H9 (cell line): ENCODE results near the gene LRMDA. TPM values are rescaled to one million over a fixed set of nuclear protein-coding genes. Genes with fewer than 3 reads are reported as not detected.
A peak's percentile ranks its signal among the peaks of the same experiment; 100 is the strongest.

Experiments used
- DNase-seq: peaks from one replicate; pipeline ENCODE4 v3.0.0-alpha.2; 2017
- H2AFZ ChIP-seq: one replicate; pipeline ENCODE4 v1.6.1; 2013; ENCODE audit warnings: mild to moderate bottlenecking, low read length, control low read depth, moderate library complexity
- H2AK5ac ChIP-seq: 2 replicates; pipeline ENCODE4 v1.6.1; 2013; ENCODE audit warnings: low read length, control low read depth, mixed read lengths; ENCODE audit not compliant: insufficient read length
- H2BK120ac ChIP-seq: one replicate; pipeline ENCODE4 v1.6.1; 2013; ENCODE audit warnings: low read depth, mild to moderate bottlenecking, low read length, control low read depth, inconsistent platforms; ENCODE audit not compliant: poor library complexity, severe bottlenecking
- H2BK12ac ChIP-seq: 2 replicates; pipeline ENCODE4 v1.6.1; 2013; ENCODE audit warnings: low read length, control low read depth, mixed read lengths, low read depth; ENCODE audit not compliant: insufficient read length
- H2BK15ac ChIP-seq: 2 replicates; pipeline ENCODE4 v1.6.1; 2013; ENCODE audit warnings: low read depth, low read length, control low read depth
- H2BK20ac ChIP-seq: one replicate; pipeline ENCODE4 v1.6.1; 2013; ENCODE audit warnings: low read depth, mild to moderate bottlenecking, low read length, control low read depth, inconsistent platforms; ENCODE audit not compliant: poor library complexity, severe bottlenecking
- H2BK5ac ChIP-seq: 2 replicates; pipeline ENCODE4 v1.6.1; 2013; ENCODE audit warnings: low read length, control low read depth, mixed read lengths; ENCODE audit not compliant: insufficient read length
- H3K14ac ChIP-seq: 2 replicates; pipeline ENCODE4 v1.6.1; 2013; ENCODE audit warnings: low read length, control low read depth; ENCODE audit not compliant: insufficient read depth
- H3K18ac ChIP-seq: 2 replicates; pipeline ENCODE4 v1.6.1; 2013; ENCODE audit warnings: low read depth, mild to moderate bottlenecking, mixed read lengths, low read length, control low read depth; ENCODE audit not compliant: insufficient read length
- H3K23ac ChIP-seq: 2 replicates; pipeline ENCODE4 v1.6.1; 2013; ENCODE audit warnings: low read length, control low read depth, mixed read lengths, low read depth; ENCODE audit not compliant: insufficient read length
- H3K23me2 ChIP-seq: 2 replicates; pipeline ENCODE4 v1.6.1; 2013; ENCODE audit warnings: low read depth, mild to moderate bottlenecking, mixed read lengths, low read length, control low read depth; ENCODE audit not compliant: insufficient read length, poor library complexity, severe bottlenecking
- H3K27ac ChIP-seq: 2 replicates; pipeline ENCODE4 v1.5.1; 2013; ENCODE audit warnings: low read length, control low read depth, mixed read lengths, low read depth; ENCODE audit not compliant: insufficient read length
- H3K27me3 ChIP-seq: 2 replicates; pipeline ENCODE4 v1.6.1; 2013; ENCODE audit warnings: low read length, control low read depth, inconsistent platforms; ENCODE audit not compliant: insufficient read depth
- H3K4ac ChIP-seq: 2 replicates; pipeline ENCODE4 v1.6.1; 2013; ENCODE audit warnings: low read depth, mild to moderate bottlenecking, control low read depth, inconsistent platforms, low read length, moderate library complexity
- H3K4me1 ChIP-seq: 2 replicates; pipeline ENCODE4 v1.6.1; 2013; ENCODE audit warnings: low read length, control low read depth, inconsistent platforms; ENCODE audit not compliant: insufficient read depth
- H3K4me2 ChIP-seq: 2 replicates; pipeline ENCODE4 v1.6.1; 2013; ENCODE audit warnings: low read length, control low read depth, mixed read lengths; ENCODE audit not compliant: insufficient read length, insufficient read depth
- H3K56ac ChIP-seq: 2 replicates; pipeline ENCODE4 v1.6.1; 2013; ENCODE audit warnings: low read depth, mild to moderate bottlenecking, mixed read lengths, low read length, control low read depth; ENCODE audit not compliant: insufficient read length
- H3K79me1 ChIP-seq: 2 replicates; pipeline ENCODE4 v1.6.1; 2013; ENCODE audit warnings: low read depth, mild to moderate bottlenecking, moderate library complexity, low read length, control low read depth, inconsistent platforms; ENCODE audit not compliant: insufficient read depth, poor library complexity, severe bottlenecking
- H3K79me2 ChIP-seq: 2 replicates; pipeline ENCODE4 v1.6.1; 2013; ENCODE audit warnings: low read length, control low read depth, inconsistent platforms; ENCODE audit not compliant: insufficient read depth
- H3K9ac ChIP-seq: 2 replicates; pipeline ENCODE4 v1.6.1; 2013; ENCODE audit warnings: low read length, control low read depth, mixed read lengths; ENCODE audit not compliant: insufficient read length; ENCODE audit errors: extremely low read depth
- H3K9me3 ChIP-seq: one replicate; pipeline ENCODE4 v1.6.1; 2013; ENCODE audit warnings: low read depth, low read length, inconsistent platforms; ENCODE audit not compliant: control insufficient read depth
- H3T11ph ChIP-seq: one replicate; pipeline ENCODE4 v1.6.1; 2013; ENCODE audit warnings: mild to moderate bottlenecking, low read length, control low read depth, inconsistent platforms
- H4K20me1 ChIP-seq: one replicate; pipeline ENCODE4 v1.6.1; 2013; ENCODE audit not compliant: control insufficient read depth, insufficient read length, insufficient read depth
- H4K5ac ChIP-seq: 2 replicates; pipeline ENCODE4 v1.6.1; 2013; ENCODE audit warnings: low read depth, mild to moderate bottlenecking, mixed read lengths, low read length, control low read depth; ENCODE audit not compliant: insufficient read length
- H4K8ac ChIP-seq: replicated peaks from 2 replicates; pipeline ENCODE4 v1.6.1; 2013; ENCODE audit warnings: low read length, control low read depth, mixed read lengths, low read depth; ENCODE audit not compliant: insufficient read length
- H4K91ac ChIP-seq: 2 replicates; pipeline ENCODE4 v1.6.1; 2013; ENCODE audit warnings: low read depth, mild to moderate bottlenecking, moderate library complexity, mixed read lengths, low read length, control low read depth; ENCODE audit not compliant: insufficient read length
- H3K27ac Mint-ChIP-seq, 3 experiments: 2 replicates in 2 of 3; 3 replicates in 1 of 3; pipeline ENCODE4 v1.8.0; 2020 to 2021; ENCODE audit warnings: mixed read lengths in 3 of 3, mild to moderate bottlenecking in 1 of 3, moderate library complexity in 1 of 3
- H3K27me3 Mint-ChIP-seq: 2 replicates; pipeline ENCODE4 v1.8.0; 2021; ENCODE audit warnings: low read depth, mild to moderate bottlenecking, moderate library complexity, mixed read lengths
- H3K36me3 Mint-ChIP-seq, 3 experiments: 2 replicates in 2 of 3; 3 replicates in 1 of 3; pipeline ENCODE4 v1.8.0; 2020 to 2021; ENCODE audit warnings: low read depth in 3 of 3, mixed read lengths in 3 of 3; ENCODE audit not compliant: insufficient read depth in 1 of 3
- H3K4me1 Mint-ChIP-seq, 2 experiments: 2 replicates each; pipeline ENCODE4 v1.8.0; 2020; ENCODE audit warnings: mixed read lengths in 2 of 2
- H3K4me3 Mint-ChIP-seq, 2 experiments: 2 replicates in 1 of 2; 3 replicates in 1 of 2; pipeline ENCODE4 v1.8.0; 2020 to 2021; ENCODE audit warnings: mild to moderate bottlenecking in 2 of 2, mixed read lengths in 2 of 2, moderate library complexity in 1 of 2
- H3K9me3 Mint-ChIP-seq, 2 experiments: 2 replicates in 1 of 2; 3 replicates in 1 of 2; pipeline ENCODE4 v1.8.0; 2020; ENCODE audit warnings: mild to moderate bottlenecking in 2 of 2, mixed read lengths in 2 of 2, moderate library complexity in 1 of 2
- CTCF ChIP-seq: fragments of 200-600 bp; sonication (generic); conservative IDR thresholded peaks from 3 replicates; pipeline ENCODE4 v1.8.0; 2021; ENCODE audit warnings: antibody characterized with exemption, mild to moderate bottlenecking
- WGBS: extraction: QIAGEN DNeasy Blood & Tissue Kit; methylation state at CpG from one replicate; pipeline ENCODE4 v1.1.7; 2013; ENCODE audit warnings: missing lambda C conversion rate, low lambda C conversion rate, mixed read lengths; ENCODE audit not compliant: insufficient read length; ENCODE audit errors: extremely low coverage; 5-methylcytosine and 5-hydroxymethylcytosine counted together
- total RNA-seq: library from RNA; stranded (reverse); gene quantifications from 2 replicates; pipeline ENCODE4 v1.2.1, GENCODE V29; 2021

Gene LRMDA
- total RNA-seq, 1 experiment from 2014 or later = 1.8 TPM

- Histone ChIP-seq H3K79me1 (no peaks in the 10 kb centered on the region), H3K27ac (no peak overlapping the region), H3T11ph (no peak overlapping the region), H2BK20ac (no peak overlapping the region), H3K18ac (no peak overlapping the region), H4K8ac (no peak overlapping the region), H4K20me1 (no peaks in the 10 kb centered on the region), H3K27me3 (no peaks in the 10 kb centered on the region), H3K14ac (no peak overlapping the region), H3K56ac (no peak overlapping the region), H3K4me2 (no peak overlapping the region), H3K4ac (no peak overlapping the region), H3K79me2 (no peaks in the 10 kb centered on the region), H2BK12ac (no peak overlapping the region), H3K9me3 (no peaks in the 10 kb centered on the region), H2BK15ac (no peak overlapping the region), H2AK5ac (no peak overlapping the region), H4K5ac (no peak overlapping the region), H3K23ac (no peak overlapping the region), H3K23me2 (no peaks in the 10 kb centered on the region), H2AFZ (no peak overlapping the region), H4K91ac (no peak overlapping the region), H3K4me1 (peaks cover 11% of the 10 kb centered on the region), H2BK5ac (no peak overlapping the region), H3K9ac (no peak overlapping the region), H2BK120ac (no peak overlapping the region)
- DNase-seq = no peak
- H3K4me3 Mint-ChIP-seq = peak overlapping the region in 1 of 2 experiments; percentile 41; a peak in 1 of 5 replicates
- peaks cover 0 to 5% of the 10 kb centered on the region in 2 experiments; a peak in 2 of 5 replicates for H3K9me3 Mint-ChIP-seq
- no peaks in the 10 kb centered on the region; a peak in 1 of 7 replicates for H3K36me3 Mint-ChIP-seq
- H3K27me3 Mint-ChIP-seq = no peaks in the 10 kb centered on the region
- H3K27ac Mint-ChIP-seq = no peak overlapping the region; a peak in 1 of 7 replicates
- WGBS = no CpG with 5 or more reads among the region's 4 CpGs
- peaks cover 41 to 43% of the 10 kb centered on the region in 2 experiments for H3K4me1 Mint-ChIP-seq
- TF ChIP-seq CTCF = no peak
Observed at GRCh38 chr10:76430061-76430645, 998.7 kb downstream of the LRMDA start.
